DMS53 (cell line): ENCODE measurements around the gene FKBP10.

ENCODE experiments used
- DNase-seq: peaks from one replicate; lab custom pipeline; 2025; lab: John Stamatoyannopoulos, UW

FKBP10 gene

GRCh38 chr17:41812381-41813151 is at the start of gene FKBP10:
FKBP10 (plus strand) TSS chr17:41813004; CDS start chr17:41813035, 31 bp downstream.
- peak; percentile 90 for DNase-seq

- no peak for DNase-seq
Measured at GRCh38 chr17:41763327-41763726, 49.5 kb upstream of the FKBP10 start.

- DNase-seq, result no peak
Measured at GRCh38 chr17:41766135-41766534, 46.7 kb upstream of the FKBP10 start.

- no peak for DNase-seq
Measured at GRCh38 chr17:41767324-41768042, 45.3 kb upstream of the FKBP10 start.

- DNase-seq, result no peak
Measured at GRCh38 chr17:41768682-41769288, 44.0 kb upstream of the FKBP10 start.

- DNase-seq, result no peak
Measured at GRCh38 chr17:41769346-41769862, 43.4 kb upstream of the FKBP10 start.

GRCh38 chr17:41769985-41770384 is 42.8 kb upstream of the FKBP10 start:
- DNase-seq, result no peak

GRCh38 chr17:41771389-41772206 is 41.2 kb upstream of the FKBP10 start:
- DNase-seq, result no peak

- DNase-seq, result peak; percentile 80
Measured at GRCh38 chr17:41772218-41772585, 40.6 kb upstream of the FKBP10 start.

GRCh38 chr17:41772586-41773189 is 40.1 kb upstream of the FKBP10 start:
- no peak for DNase-seq

- peak; percentile 95 for DNase-seq
Measured at GRCh38 chr17:41773190-41773588, 39.6 kb upstream of the FKBP10 start.

- DNase-seq, result peak; percentile 61
Measured at GRCh38 chr17:41773731-41774193, 39.0 kb upstream of the FKBP10 start.

- DNase-seq, result no peak
Measured at GRCh38 chr17:41775394-41776226, 37.2 kb upstream of the FKBP10 start.

- peak; percentile 57 for DNase-seq
Measured at GRCh38 chr17:41776262-41776900, 36.4 kb upstream of the FKBP10 start.

GRCh38 chr17:41777157-41777573 is 35.6 kb upstream of the FKBP10 start:
- peak; percentile 80 for DNase-seq

- DNase-seq, result peak; percentile 98
Measured at GRCh38 chr17:41777574-41778188, 35.1 kb upstream of the FKBP10 start.

GRCh38 chr17:41779954-41780353 is 32.9 kb upstream of the FKBP10 start:
- DNase-seq, result no peak

GRCh38 chr17:41781404-41782110 is 31.2 kb upstream of the FKBP10 start:
- DNase-seq, result no peak

GRCh38 chr17:41782142-41782541 is 30.7 kb upstream of the FKBP10 start:
- DNase-seq, result no peak
